GM12872 (cell line): ENCODE data around the gene SPINT4.

Experiments used
- CTCF ChIP-seq: IDR thresholded peaks from 3 replicates; pipeline ENCODE4 v1.5.1; 2011; ENCODE audit warnings: low read depth, mild to moderate bottlenecking, low read length, moderate library complexity; ENCODE audit not compliant: insufficient read depth

Gene SPINT4

DNA sequence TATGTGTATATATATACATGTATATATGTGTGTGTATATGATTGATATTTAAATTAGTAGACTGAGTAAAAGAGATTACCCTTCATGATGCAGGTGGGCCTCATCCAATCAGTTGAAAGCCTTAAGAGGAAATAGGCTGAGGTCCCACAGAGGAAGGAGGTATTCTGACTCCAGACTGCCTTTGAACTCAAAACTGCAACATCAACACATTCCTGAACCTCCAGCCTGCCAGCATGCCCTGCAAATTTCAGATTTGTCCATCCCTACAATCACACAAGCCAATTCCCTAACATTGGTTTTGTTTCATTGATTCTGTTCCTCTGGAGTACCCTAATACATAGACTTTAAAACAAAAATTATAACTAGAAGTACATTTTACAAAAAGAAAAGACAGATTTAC is 22.9 kb downstream of the SPINT4 start:
- no peak for TF ChIP-seq CTCF

- no peak for TF ChIP-seq CTCF
Observed at GRCh38 chr20:45751721-45752120, 29.6 kb downstream of the SPINT4 start.

DNA sequence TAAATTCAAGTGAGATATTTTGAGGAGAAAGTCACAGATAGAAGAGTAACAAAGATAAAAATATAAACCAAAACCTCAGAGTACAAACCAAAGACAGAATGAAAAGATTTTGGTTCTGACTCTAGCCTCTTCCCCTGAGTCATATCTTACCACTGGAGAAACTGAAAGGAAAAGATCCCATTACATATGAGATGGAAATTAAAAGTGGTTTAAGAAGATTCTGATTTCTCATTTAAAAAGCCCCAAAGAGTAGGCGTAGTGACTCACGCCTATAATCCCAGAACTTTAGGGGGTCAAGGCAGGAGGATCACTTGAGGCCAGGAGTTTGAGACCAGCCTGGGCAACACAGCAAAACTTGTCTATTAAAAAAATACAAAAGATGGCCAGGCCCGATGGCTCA is 30.6 kb downstream of the SPINT4 start:
- no peak for TF ChIP-seq CTCF

DNA sequence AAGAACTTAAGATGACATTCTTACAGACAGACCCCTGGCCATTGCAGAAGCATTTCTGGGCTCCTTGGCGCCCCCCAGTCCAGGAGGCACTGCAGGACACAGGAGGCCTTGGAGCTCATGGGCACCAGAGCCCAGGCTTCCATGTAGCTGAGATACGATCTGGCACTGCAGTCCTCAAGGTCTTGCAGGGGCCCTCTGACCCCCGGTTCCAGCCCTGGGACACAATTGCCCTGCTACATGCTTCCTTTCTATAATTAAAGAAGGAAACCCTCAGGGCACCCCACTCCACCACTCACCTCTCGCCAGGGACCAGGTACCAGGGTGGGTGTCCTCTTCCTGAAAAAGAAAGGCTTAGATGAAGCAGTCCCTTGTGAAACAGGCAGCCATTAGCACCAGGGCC is 35.9 kb downstream of the SPINT4 start:
- TF ChIP-seq CTCF, result no peak

DNA sequence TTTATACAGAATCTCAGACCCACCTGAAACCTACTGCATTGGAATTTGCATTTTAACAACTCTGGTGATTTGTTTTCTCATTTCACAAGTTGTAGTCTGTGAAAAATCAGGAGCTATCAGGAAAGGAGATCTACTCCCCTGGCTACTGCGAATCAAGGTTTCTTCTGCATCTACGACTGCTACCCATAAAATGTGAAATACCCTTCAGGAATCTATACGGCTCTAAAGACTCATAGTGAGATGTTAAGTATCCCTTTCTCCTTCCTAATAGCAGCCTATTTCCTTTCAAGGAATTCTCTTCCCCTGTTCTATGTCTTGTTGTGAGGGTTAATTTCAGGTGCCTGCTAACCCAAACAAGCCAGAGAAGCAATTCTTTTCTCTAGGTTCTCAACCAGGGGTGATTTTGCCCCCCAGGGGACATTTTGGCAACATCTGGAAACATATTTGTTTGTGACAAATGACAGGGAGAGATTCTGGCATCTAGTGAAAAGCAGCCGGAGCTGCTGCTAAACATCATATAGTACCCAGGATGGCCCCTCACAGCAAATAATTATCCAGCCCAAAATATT is 43.2 kb downstream of the SPINT4 start:
- TF ChIP-seq CTCF, result no peak

DNA sequence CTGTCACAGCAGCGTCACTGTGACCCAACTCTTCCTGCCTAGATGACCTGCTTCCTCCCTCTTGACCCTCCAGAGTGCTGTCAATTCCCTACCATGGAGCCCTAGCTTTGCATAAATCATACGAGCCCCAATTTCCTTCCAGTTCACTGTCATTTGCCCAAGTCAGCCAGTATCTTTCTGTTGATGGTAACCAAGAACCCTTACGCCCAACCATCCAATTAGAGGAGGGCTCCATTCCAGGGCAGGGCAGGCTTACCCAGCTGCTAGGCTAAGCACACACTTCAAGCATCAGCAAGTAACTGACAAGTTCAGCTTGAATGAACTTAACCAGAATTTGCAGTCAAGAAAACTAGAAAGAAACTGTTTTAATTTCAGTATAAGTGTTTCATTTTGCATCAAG is 43.8 kb downstream of the SPINT4 start:
- no peak for TF ChIP-seq CTCF

GRCh38 chr20:45768479-45768878 is 46.3 kb downstream of the SPINT4 start:
- TF ChIP-seq CTCF, result no peak
